K562 (cell line): ENCODE data around the gene VSIG10L. TPM values are rescaled to one million over a fixed set of nuclear protein-coding genes. Genes with fewer than 3 reads are reported as not detected.

ENCODE experiments used
- CSDE1 ChIP-seq, 2 experiments: fragments of 450-650 bp; IDR thresholded peaks; 2 replicates each; pipeline ENCODE4 v1.6.1; 2016; ENCODE audit warnings: mild to moderate bottlenecking in 1 of 2
- DACH1 ChIP-seq: fragments of 450-650 bp; IDR thresholded peaks from 2 replicates; pipeline ENCODE4 v1.6.1; 2018; ENCODE audit not compliant: partially characterized antibody
- E2F6 ChIP-seq, 2 experiments: IDR thresholded peaks; 2 replicates each; pipeline ENCODE4 v1.6.1; 2011; ENCODE audit warnings: borderline replicate concordance in 1 of 2, control low read depth in 1 of 2, low read depth in 1 of 2, low read length in 1 of 2, mild to moderate bottlenecking in 1 of 2, mixed read lengths in 1 of 2, moderate library complexity in 1 of 2; ENCODE audit not compliant: insufficient read depth in 1 of 2, insufficient read length in 1 of 2, poor library complexity in 1 of 2, severe bottlenecking in 1 of 2; ENCODE audit errors: extremely low read depth in 1 of 2
- ERF ChIP-seq: fragments of 450-650 bp; formaldehyde crosslinking; IDR thresholded peaks from 2 replicates; pipeline ENCODE4 v1.4.0; 2020; ENCODE audit warnings: mild to moderate bottlenecking, mixed read lengths
- MAFG ChIP-seq: fragments of 450-650 bp; conservative IDR thresholded peaks from 2 replicates; pipeline ENCODE4 v1.6.1; 2016; ENCODE audit warnings: missing genetic modification characterization, missing compliant biosample characterization
- NBN ChIP-seq: fragments of 450-650 bp; IDR thresholded peaks from 2 replicates; pipeline ENCODE4 v1.6.1; 2016; ENCODE audit warnings: low read depth, mild to moderate bottlenecking
- NELFE ChIP-seq: IDR thresholded peaks from 2 replicates; pipeline ENCODE4 v1.6.1; 2011; ENCODE audit warnings: mild to moderate bottlenecking; ENCODE audit not compliant: insufficient read depth, insufficient read length
- NR4A1 ChIP-seq, 2 experiments: fragments of 250-450 bp in 1 of 2; fragments of 450-650 bp in 1 of 2; sonication (Bioruptor Pico) in 1 of 2; IDR thresholded peaks; 2 replicates each; pipeline versions ENCODE4 v1.4.0 to v1.6.1; 2016 to 2020; ENCODE audit warnings: mild to moderate bottlenecking in 2 of 2, missing compliant biosample characterization in 1 of 2, missing genetic modification characterization in 1 of 2, moderate library complexity in 1 of 2
- PCBP1 ChIP-seq: fragments of 200-400 bp; formaldehyde crosslinking; IDR thresholded peaks from 2 replicates; pipeline ENCODE4 v1.6.1; 2018; ENCODE audit warnings: mild to moderate bottlenecking, low read depth, low read length; ENCODE audit not compliant: poor library complexity, severe bottlenecking
- RBM25 ChIP-seq: fragments of 200-400 bp; formaldehyde crosslinking; IDR thresholded peaks from 2 replicates; pipeline ENCODE4 v1.6.1; 2018; ENCODE audit warnings: low read length, low read depth, moderate library complexity; ENCODE audit not compliant: severe bottlenecking
- SRF ChIP-seq, 2 experiments: fragments of 250-450, 450-650 bp in 1 of 2; sonication (Bioruptor Pico) in 1 of 2; sonication (generic) in 1 of 2; formaldehyde crosslinking; IDR thresholded peaks; 2 replicates each; pipeline versions ENCODE4 v1.5.0 to v1.5.1; 2020 to 2022; ENCODE audit warnings: mild to moderate bottlenecking in 1 of 2, missing genetic modification reagents in 1 of 2
- TFE3 ChIP-seq: fragments of 450-650 bp; formaldehyde crosslinking; IDR thresholded peaks from 2 replicates; pipeline ENCODE4 v1.4.0; 2020; ENCODE audit warnings: mild to moderate bottlenecking, mixed read lengths
- U2AF1 ChIP-seq: fragments of 200-400 bp; formaldehyde crosslinking; optimal IDR thresholded peaks from 2 replicates; pipeline ENCODE3; 2017; ENCODE audit warnings: mild to moderate bottlenecking, low read depth, low read length, moderate library complexity
- ZBTB17 ChIP-seq: fragments of 450-650 bp; formaldehyde crosslinking; IDR thresholded peaks from 2 replicates; pipeline ENCODE4 v1.4.0; 2020; ENCODE audit warnings: mild to moderate bottlenecking
- ZNF143 ChIP-seq: sonication (generic); formaldehyde crosslinking; IDR thresholded peaks from 2 replicates; pipeline ENCODE4 v1.9.0; 2022; ENCODE audit warnings: mild to moderate bottlenecking, missing genetic modification reagents
- ZNF184 ChIP-seq: sonication (generic); formaldehyde crosslinking; IDR thresholded peaks from 2 replicates; pipeline ENCODE4 v1.5.0; 2020; ENCODE audit warnings: missing genetic modification reagents
- ZNF23 ChIP-seq: fragments of 250-450 bp; sonication (Bioruptor Pico); IDR thresholded peaks from 2 replicates; pipeline ENCODE4 v1.4.0; 2020; ENCODE audit warnings: mild to moderate bottlenecking
- ZNF395 ChIP-seq: fragments of 200-800 bp; sonication (Bioruptor generic); IDR thresholded peaks from 2 replicates; pipeline ENCODE4 v1.6.1; 2017; ENCODE audit warnings: missing genetic modification characterization, missing compliant biosample characterization
- ZNF512 ChIP-seq: IDR thresholded peaks from 2 replicates; pipeline ENCODE4 v1.6.1; 2016; ENCODE audit warnings: missing genetic modification characterization, missing compliant biosample characterization
- ZNF655 ChIP-seq: fragments of 250-450 bp; sonication (Bioruptor Pico); IDR thresholded peaks from 2 replicates; pipeline ENCODE4 v1.5.0; 2021
- polyA plus RNA-seq, 8 experiments: library from polyadenylated mRNA; depleted of rRNA in 4 of 8; stranded (reverse) in 5 of 8; unstranded in 3 of 8; fragments of >200 nt; fragmentation: Nextera tagmentation in 2 of 8; fragmentation: Illumina TruSeq in 1 of 8; extraction: Ambion mirVana in 2 of 8; extraction: Trizol in 1 of 8; gene quantifications; 2 replicates each; pipeline versions ENCODE4 v1.2.1 to v1.2.3, GENCODE V29; 2011 to 2014; ENCODE audit warnings: inconsistent platforms in 1 of 8, missing spikeins in 1 of 8
- total RNA-seq, 7 experiments: library from RNA; depleted of rRNA in 6 of 7; stranded (reverse); fragments of >200 nt in 6 of 7; fragmentation: Illumina TruSeq in 2 of 7; extraction: Trizol in 2 of 7; gene quantifications; 2 replicates each; pipeline versions ENCODE4 v1.2.1 to v1.2.3, GENCODE V29; 2011 to 2021; ENCODE audit warnings: low replicate concordance in 1 of 7

The VSIG10L gene
- total and polyA plus RNA-seq, 9 of the 15 experiments (the other 6 are each of a cell fraction or from before 2014, with no cell fraction given), result 1.1 to 7.6 (median 2.2) TPM

GRCh38 chr19:51338563-51339312, 3.2 kb downstream of the VSIG10L start (continued):
- TF ChIP-seq NR4A1 (CRISPR knock-in tag; IDR thresholded peaks at IDR 0.05), result no peak
- TF ChIP-seq NR4A1 (tag; IDR thresholded peaks at IDR 0.05), result no peak
- TF ChIP-seq U2AF1, result no peak
- TF ChIP-seq ZNF655, result no peak
- TF ChIP-seq CSDE1 (IDR thresholded peaks at IDR 0.05), result no peak
- TF ChIP-seq MAFG (tag), result no peak; the same call in 1 of the 2 replicates
- TF ChIP-seq E2F6 (IDR thresholded peaks at IDR 0.05; ENCODE audit: borderline replicate concordance in 1 of 2, extremely low read depth in 1 of 2, insufficient read depth in 1 of 2, insufficient read length in 1 of 2, low read depth in 1 of 2, low read length in 1 of 2, poor library complexity in 1 of 2, severe bottlenecking in 1 of 2), result peak; percentile 44 to 84
- TF ChIP-seq ERF, result no peak
- peak; percentile 76 for TF ChIP-seq PCBP1
- no peak for TF ChIP-seq ZNF23 (CRISPR knock-in tag)
- no peak for TF ChIP-seq ZBTB17
- TF ChIP-seq DACH1, result no peak
- TF ChIP-seq NELFE, result no peak
- TF ChIP-seq ZNF184 (CRISPR knock-in tag), result no peak
- no peak for TF ChIP-seq ZNF143 (CRISPR knock-in tag)
- TF ChIP-seq NBN, result peak; percentile 54; the same call in 1 of the 2 replicates
- no peak for TF ChIP-seq ZNF512 (tag)
- no peak for TF ChIP-seq ZNF395 (CRISPR knock-in tag)
- no peak for TF ChIP-seq TFE3 (CRISPR knock-in tag)
- TF ChIP-seq SRF (CRISPR knock-in tag; IDR thresholded peaks at IDR 0.05), result no peak
- no peak for TF ChIP-seq RBM25
